HG03432 (cell line): ENCODE results near the gene SIK1.
"Not testable (repeated sequence)": the region's sequence is repeated elsewhere in the genome, so short reads cannot be mapped to it uniquely, and the experiment has no call there.

Experiments
- ATAC-seq: cut with Tn5 transposase; IDR thresholded peaks from one replicate; pipeline ENCODE4 v1.9.1; 2021; ENCODE audit warnings: mild to moderate bottlenecking, moderate library complexity; ENCODE audit not compliant: unreplicated experiment

SIK1 gene

DNA sequence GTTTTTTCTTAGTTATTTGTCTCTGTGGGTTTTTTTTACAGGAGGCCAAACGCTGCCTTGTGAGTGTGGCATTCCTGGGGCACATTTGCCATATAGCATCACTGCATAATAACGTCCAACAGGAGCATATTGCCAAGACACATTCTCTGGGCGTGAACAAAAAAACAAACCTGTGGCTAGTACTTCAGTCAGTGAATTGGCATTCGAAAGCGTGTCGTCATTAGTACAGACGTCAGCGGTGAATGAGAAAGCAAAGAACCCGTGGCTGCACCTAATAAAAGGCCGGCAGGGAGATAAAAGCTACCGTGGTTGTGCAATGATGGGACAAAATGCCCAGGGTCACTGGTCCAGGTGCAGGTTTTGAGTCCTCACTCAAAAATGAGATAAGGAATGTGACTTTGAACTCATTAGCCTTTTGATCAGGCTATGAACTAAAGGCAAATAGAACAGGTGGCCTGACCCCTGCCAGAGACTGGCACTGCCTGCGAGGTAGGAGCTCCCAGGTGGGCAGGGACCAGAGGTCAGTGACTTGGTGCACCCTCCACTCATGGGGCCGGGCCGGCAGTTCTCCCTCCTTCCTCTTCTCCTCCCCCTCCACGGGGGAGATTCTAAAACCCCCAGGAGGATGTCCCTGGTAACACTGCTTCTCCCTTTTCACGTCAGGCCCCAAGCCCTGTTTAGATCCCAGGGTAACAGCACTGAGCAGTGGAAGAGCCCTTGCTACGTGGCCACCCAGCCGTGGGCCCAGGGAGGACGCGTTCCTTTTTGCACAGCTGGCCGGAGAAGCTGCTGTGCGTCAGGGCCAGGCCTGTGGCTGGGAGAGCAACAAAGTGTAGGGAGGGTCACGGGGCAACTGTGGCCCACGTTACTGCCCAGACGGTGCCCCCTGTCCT lies 14.2 kb upstream of the SIK1 start:
- not testable (repeated sequence) for ATAC-seq

GRCh38 chr21:43439316-43440075 lies 12.6 kb upstream of the SIK1 start:
- ATAC-seq, result not testable (repeated sequence)

- ATAC-seq, result not testable (repeated sequence)
Measured at GRCh38 chr21:43436272-43436671, 9.3 kb upstream of the SIK1 start.

DNA sequence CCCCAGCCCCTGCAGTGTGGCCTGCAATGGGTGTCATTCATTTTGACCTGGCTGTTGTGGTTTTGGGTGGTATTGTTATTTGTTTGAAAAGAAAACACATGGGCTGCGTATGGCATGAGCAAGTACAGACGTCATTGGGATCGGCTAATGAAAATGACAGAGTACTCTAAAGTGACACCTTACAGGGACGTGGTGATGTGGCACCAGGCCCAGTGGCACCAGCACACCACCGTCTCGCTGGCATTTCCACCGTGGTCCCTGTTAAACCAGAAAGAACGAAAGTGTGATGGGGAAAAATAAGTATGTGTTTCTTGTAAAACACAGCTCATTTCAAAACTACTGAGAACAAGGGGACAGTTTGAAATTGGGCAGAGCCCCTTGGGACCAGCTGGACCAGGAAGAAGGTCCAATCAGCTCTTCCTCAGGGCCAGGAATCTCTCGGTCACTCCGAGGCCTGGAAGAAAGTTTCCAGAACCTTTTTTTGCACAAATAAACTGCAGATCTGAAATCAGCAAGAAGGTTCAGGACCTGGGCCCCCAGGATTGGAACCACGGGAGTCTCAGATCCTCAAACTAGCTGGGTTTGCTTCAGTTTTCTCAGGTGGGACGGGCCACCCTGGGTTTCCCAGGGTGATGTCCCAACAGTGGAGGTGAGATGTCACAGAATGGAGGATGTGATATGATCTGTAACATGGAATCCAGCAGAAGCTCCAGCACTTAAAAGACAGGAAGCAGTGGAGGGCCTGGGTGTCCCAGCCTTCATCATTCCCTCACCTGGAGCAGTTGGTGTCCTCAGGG lies 6.6 kb upstream of the SIK1 start:
- not testable (repeated sequence) for ATAC-seq

DNA sequence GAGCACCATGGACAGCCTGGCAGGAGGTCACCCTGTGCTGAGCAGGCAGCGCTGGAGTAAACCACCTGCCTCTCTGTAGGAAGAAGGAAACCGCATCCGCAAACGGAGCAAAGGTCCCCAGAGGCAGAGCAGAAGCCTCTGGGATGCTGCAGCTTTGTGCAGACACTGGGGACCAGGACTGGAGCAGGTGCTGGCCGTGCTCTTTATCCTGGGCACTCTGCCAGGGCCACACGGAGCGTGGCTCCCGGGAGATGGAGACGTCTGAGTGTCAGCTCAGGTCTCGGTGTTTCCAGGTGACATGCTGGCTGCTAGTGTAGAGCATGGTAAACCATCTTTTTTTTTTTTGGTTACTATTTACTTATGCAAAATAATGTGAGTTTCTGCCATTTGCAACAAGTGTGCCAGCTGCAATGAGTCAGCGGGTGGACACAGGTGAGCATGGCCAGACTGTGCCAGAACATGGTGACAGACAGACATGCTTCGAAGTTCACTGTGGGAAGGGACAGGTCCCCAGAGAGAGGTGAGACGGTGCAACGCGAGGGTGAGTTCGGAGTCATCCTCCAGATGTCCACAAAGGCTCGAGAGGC lies 4.0 kb upstream of the SIK1 start:
- not testable (repeated sequence) for ATAC-seq

- not testable (repeated sequence) for ATAC-seq
Measured at GRCh38 chr21:43428964-43429363, 2.0 kb upstream of the SIK1 start.

GRCh38 chr21:43427242-43427559 lies 270 bp upstream of the SIK1 start:
- ATAC-seq, result peak; percentile 83

- ATAC-seq, result not testable (repeated sequence)
Measured at GRCh38 chr21:43426004-43426403, 927 bp downstream of the SIK1 start.

DNA sequence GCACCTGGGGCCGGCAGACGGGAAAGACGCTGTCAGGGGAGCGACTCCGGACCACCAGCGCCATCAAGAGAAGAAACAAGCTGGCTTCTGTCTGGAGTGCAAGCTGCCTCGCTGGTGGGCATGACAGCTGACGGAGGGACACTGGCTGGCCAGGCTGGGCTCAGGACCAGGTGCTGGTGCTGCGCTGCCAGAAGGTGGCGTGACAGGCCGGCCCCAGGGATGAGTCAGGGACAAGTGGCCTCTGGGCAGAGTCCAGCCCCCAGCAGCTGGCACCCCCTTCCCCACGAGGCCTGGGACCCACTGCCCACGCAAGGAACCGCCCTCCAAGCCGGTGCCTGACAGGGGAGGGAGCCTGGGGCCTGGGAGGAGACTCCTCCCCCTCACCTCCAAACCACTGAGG lies 7.5 kb downstream of the SIK1 start:
- ATAC-seq, result not testable (repeated sequence)

DNA sequence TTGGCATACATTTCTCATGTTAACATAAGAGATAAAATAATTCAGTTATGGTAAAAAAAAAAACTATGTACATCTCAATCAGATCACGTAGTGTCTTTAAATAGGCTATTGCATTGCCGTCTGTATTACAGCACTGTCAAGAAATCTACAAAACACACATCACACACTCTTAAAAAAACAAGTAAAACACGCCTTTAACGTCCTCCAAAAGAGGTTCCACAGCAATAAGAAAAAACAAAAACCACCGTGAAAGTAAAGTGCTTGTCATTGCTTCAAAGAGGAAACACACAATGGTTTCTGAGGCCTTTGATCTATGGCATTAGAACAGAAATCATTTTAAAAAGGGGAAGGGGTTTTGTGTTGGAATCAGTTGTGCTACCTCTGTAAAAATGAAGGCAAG lies 12.4 kb downstream of the SIK1 start:
- ATAC-seq, result not testable (repeated sequence)

DNA sequence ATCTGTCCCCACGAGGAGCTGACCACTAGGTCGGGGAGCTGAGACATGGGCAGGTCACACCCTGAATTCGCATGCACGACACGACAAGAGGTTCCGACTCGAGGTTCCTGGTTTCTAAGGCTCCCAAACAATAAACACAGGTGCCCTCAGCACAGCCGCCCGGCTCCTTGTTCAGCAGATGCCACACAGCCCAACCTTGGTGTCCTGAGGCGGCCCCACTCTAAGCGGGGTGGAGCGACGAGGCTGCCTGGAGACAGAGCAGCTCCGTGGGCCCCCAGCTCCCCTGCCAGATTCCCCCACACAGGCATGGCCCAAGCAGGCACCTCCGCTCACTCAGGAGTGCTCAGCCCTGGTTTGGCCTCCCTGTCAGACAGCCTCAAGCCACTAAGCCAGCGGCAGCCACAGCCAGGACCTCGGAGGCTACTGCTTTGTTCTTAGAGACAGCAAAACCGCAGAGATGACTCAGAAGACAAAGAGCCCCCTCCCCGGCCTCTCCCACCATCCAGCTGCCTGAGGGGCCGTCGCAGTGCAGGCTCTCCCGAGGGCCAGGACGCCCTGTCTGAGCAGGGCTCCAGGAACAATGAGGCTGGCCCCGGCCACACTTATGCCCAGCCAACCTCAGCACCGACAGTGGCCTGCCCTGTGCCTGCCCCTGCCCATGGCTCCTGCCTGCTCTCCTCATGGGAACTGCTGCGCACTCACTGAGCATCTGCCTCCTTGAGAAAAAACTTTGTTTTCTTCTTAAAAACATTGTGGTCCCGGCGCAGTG lies 14.7 kb downstream of the SIK1 start:
- not testable (repeated sequence) for ATAC-seq

DNA sequence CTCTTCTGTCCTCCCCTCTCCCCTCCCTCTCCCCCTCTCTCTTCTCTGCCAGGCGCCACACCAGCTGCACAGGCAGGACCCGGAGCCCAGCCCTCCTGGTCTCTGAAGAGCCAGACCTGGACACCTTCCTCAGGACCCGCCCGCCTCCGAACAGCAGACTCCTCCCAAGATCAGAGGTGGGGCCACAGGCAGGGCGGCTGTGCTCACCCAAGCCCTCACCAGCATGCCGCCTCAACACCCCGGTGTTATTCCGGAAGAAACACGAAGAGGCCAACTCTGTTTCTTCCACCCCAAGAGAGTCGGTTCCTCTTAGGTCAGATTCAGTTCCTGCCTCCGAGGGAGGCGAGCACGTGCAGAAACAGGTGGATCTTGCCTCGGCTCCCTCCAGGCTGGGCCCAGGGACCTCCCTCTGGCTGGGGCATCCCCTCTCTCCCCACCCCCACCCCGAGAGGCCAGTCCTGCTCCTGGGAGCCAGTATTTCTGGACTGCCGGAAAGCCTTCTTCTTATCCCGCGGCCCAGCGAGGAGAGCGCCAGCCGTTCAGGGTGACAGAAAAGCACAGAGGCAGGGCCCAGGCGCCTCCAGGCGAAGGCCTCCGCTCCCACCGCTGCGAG lies 16.4 kb downstream of the SIK1 start:
- not testable (repeated sequence) for ATAC-seq

DNA sequence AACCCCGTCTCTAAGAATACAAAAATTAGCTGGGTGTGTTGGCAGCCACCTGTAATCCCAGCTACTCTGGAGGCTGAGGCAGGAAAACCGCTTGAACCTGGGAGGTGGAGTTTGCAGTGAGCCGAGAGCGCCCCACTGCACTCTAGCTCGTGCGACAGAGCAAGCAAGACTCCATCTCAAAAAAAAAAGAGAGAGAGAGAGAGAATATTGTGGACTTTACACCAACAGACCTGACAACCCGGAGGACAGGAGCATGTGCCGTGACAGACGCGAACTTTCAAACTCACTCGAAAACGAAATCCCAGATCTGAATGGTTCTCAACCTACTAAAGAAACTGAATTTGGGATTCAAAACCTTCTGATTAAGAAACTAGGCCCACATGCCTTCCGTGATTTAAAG lies 19.8 kb downstream of the SIK1 start:
- ATAC-seq, result not testable (repeated sequence)

GRCh38 chr21:43404450-43404849 lies 22.5 kb downstream of the SIK1 start:
- not testable (repeated sequence) for ATAC-seq

GRCh38 chr21:43403651-43404430 lies 23.1 kb downstream of the SIK1 start:
- ATAC-seq, result not testable (repeated sequence)

DNA sequence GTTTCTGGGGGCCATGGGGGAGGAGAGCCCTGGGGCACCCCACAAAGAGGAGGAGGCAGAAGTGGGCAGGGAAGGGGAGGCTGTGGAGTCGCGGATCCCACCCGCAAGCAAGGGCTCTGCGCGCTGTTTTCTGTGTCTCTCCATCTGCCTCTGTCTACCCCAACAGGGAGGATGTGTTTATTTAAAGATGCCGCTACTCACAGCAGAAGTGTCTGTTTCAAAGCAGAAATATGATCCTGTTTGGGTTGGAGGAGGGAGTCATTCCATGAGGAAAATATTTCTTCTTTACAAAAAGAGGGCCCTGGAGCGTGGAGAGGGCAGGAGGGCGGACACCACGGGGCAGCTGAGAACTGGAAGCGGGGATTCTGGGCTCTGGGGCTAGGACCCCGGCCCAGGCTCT lies 25.8 kb downstream of the SIK1 start:
- ATAC-seq, result not testable (repeated sequence)

DNA sequence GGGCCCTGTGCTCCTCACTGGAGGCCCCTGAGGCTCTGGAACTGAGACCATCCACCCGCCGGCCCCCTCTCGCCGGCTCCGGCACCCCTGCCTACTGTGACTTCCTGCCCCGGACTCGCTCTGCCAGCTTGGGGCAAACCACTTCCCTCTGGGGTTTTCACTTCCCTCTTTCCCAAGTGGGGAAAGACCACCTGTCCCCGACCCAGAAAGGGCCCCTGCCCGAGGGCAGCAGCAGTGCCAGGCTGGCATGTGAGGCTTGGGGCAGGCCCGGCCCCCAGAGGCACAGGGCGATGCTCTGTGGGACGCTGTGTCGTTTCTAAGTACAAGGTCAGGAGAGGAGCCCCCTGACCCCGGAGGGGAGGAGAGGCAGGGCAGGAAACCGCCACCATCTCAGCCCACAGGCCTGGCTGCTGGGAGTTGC lies 27.3 kb downstream of the SIK1 start:
- ATAC-seq, result peak; percentile 50

DNA sequence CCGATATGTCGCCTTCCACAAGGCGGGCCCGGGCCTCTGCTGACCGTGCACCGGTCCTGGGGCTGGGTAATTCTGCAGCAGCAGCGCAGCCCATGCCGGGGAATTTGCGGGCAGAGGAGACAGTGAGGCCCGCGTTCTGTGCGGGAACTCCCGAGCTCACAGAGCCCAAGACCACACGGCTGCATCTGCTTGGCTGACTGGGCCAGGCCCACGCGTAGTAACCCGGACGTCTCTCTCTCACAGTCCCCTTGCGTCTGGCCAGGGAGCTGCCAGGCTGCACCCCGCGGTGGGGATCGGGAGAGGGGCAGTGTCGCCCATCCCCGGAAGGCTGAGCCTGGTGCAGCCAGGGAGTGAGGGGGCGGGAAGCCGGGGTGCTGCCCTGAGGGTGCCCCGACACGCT lies 27.8 kb downstream of the SIK1 start:
- ATAC-seq, result peak; percentile 24

DNA sequence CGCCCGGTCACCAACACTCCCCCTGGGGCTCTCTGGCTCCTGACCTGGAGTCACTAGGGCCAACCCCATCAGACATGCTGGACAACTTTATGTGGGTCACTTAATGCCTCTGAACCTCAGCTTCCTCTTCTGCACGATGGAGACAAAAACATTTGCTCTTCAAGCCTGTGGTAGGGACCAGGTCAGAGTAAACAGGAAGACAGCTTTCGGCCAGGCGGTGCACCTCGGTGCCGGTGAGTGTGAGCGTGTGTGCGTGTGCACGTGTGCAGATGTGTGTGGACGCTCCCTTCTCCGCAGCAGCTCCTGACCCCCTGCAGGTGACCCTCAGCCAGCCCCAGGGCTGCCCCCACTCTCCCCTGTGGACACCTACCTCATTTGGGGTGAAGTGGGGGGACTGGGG lies 28.4 kb downstream of the SIK1 start:
- not testable (repeated sequence) for ATAC-seq
